ENCODE measurements around the gene EPHA1. TPM values are rescaled to one million over a fixed set of nuclear protein-coding genes. Genes with fewer than 3 reads are reported as not detected.

Gene EPHA1
- total and polyA plus RNA-seq, 12 donors: 0.12 to 0.73 (median 0.39) TPM; not detected in 9

GRCh38 chr7:143437578-143437977 lies 28.9 kb upstream of the EPHA1 start:
- Histone ChIP-seq H3K4me3 (no peak overlapping the region), H3K9me3 (no peaks in the 10 kb centered on the region), H3K27me3 (peaks cover 0 to 5% (median 0%) of the 10 kb centered on the region in 7 donors), H3K4me1 (peaks cover 0 to 4% (median 0%) of the 10 kb centered on the region in 9 donors), H3K36me3 (no peaks in the 10 kb centered on the region), H3K27ac (no peak overlapping the region)
- intact Hi-C loops (cut with DNase I): no loop called here
- 65 to 66% methylated on average over 4 of the region's 4 CpGs for WGBS, 2 donors
- TF ChIP-seq, protein P1, sequence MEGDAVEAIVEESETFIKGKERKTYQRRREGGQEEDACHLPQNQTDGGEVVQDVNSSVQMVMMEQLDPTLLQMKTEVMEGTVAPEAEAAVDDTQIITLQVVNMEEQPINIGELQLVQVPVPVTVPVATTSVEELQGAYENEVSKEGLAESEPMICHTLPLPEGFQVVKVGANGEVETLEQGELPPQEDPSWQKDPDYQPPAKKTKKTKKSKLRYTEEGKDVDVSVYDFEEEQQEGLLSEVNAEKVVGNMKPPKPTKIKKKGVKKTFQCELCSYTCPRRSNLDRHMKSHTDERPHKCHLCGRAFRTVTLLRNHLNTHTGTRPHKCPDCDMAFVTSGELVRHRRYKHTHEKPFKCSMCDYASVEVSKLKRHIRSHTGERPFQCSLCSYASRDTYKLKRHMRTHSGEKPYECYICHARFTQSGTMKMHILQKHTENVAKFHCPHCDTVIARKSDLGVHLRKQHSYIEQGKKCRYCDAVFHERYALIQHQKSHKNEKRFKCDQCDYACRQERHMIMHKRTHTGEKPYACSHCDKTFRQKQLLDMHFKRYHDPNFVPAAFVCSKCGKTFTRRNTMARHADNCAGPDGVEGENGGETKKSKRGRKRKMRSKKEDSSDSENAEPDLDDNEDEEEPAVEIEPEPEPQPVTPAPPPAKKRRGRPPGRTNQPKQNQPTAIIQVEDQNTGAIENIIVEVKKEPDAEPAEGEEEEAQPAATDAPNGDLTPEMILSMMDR (IDR thresholded peaks at IDR 0.05): no peak
- DNase-seq: no peak
- no peak for ATAC-seq

DNA sequence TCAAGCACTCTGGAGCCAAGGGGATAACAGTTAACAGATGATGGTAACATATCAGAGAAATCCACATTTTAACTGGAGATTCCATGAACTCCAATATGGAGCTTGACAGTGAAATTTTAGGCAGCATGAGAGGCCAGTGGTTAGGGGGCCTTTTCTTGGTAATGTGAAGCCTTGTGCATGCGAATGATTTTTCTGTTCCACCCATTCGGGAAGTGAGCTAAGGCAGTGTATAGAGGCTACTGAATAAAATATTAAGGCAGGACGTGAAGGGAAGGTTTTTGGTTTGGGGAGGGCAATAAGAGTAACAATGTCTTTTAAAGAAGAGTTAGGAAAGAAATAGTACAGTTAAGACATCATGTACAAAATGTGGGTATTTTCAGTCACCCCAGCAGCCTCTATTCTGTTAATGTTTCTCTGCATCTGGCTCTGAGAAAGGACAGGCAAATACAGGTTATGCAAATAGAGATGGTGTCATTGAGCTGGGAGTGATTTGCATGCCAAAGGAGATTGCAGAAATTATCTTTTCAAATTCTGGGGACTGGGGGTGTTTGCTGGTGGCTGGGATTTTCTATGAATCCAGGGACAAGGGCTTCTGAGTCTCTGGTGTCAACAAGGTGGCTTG lies 27.8 kb upstream of the EPHA1 start:
- Histone ChIP-seq H3K4me3 (no peak overlapping the region), H3K36me3 (no peaks in the 10 kb centered on the region), H3K4me1 (peaks cover 0 to 4% (median 0%) of the 10 kb centered on the region in 9 donors), H3K9me3 (no peaks in the 10 kb centered on the region), H3K27me3 (peaks cover 0 to 5% (median 0%) of the 10 kb centered on the region in 7 donors), H3K27ac (no peak overlapping the region)
- intact Hi-C loops (cut with DNase I): no loop called here
- ATAC-seq (no peak), DNase-seq (no peak)
- WGBS, 2 donors: 87 to 92% methylated on average over 3 of the region's 3 CpGs
- TF ChIP-seq, protein P1 (IDR thresholded peaks at IDR 0.05): no peak

GRCh38 chr7:143435266-143435665 lies 26.6 kb upstream of the EPHA1 start:
- Histone ChIP-seq H3K4me1 (peaks cover 0 to 5% (median 0%) of the 10 kb centered on the region in 9 donors), H3K4me3 (no peak overlapping the region), H3K27me3 (peaks cover 0 to 5% (median 0%) of the 10 kb centered on the region in 7 donors), H3K36me3 (no peaks in the 10 kb centered on the region), H3K27ac (no peak overlapping the region), H3K9me3 (no peaks in the 10 kb centered on the region)
- ATAC-seq (no peak), DNase-seq (no peak)
- WGBS, 2 donors: 89 to 91% methylated on average over 2 of the region's 2 CpGs
- TF ChIP-seq, protein P1 (IDR thresholded peaks at IDR 0.05): no peak
- intact Hi-C loops (cut with DNase I): no loop called here

- peak; percentile 50 to 51 for DNase-seq
- 64 to 66% methylated on average over 9 of the region's 9 CpGs for WGBS, 2 donors
- no peaks in the 10 kb centered on the region for H3K27me3 ChIP-seq
- H3K9me3 ChIP-seq: no peaks in the 10 kb centered on the region
- no peaks in the 10 kb centered on the region for H3K36me3 ChIP-seq
- TF ChIP-seq, protein P1 (IDR thresholded peaks at IDR 0.05): no peak
- ATAC-seq: peak in 5 of 8 donors; percentile 33 to 75 (median 49)
- peaks cover 0 to 11% (median 0%) of the 10 kb centered on the region in 9 donors for H3K4me1 ChIP-seq
- no peak overlapping the region for H3K4me3 ChIP-seq
- intact Hi-C loops (cut with DNase I): no loop called here
- no peak overlapping the region for H3K27ac ChIP-seq
Observed at GRCh38 chr7:143434660-143435059, 26.0 kb upstream of the EPHA1 start.

All from heart right ventricle (tissue), 16 donors.